Measurements from ENCODE around the gene SCYGR8.
"Not testable (repeated sequence)": the region's sequence is repeated elsewhere in the genome, so short reads cannot be mapped to it uniquely, and the experiment has no call there.

SCYGR8 gene, protein sequence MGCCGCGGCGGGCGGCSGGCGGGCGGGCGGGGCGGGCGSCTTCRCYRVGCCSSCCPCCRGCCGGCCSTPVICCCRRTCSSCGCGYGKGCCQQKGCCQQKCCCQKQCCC

GRCh38 chr2:227745594-227745993, at the start of gene SCYGR8:
Gene SCYGR8, plus strand, starts transcription at chr2:227745894. Its CDS starts 0 bp downstream, at chr2:227745894.
- no peak for DNase-seq (ENCODE audit: low read depth in 2 of 2)

DNA sequence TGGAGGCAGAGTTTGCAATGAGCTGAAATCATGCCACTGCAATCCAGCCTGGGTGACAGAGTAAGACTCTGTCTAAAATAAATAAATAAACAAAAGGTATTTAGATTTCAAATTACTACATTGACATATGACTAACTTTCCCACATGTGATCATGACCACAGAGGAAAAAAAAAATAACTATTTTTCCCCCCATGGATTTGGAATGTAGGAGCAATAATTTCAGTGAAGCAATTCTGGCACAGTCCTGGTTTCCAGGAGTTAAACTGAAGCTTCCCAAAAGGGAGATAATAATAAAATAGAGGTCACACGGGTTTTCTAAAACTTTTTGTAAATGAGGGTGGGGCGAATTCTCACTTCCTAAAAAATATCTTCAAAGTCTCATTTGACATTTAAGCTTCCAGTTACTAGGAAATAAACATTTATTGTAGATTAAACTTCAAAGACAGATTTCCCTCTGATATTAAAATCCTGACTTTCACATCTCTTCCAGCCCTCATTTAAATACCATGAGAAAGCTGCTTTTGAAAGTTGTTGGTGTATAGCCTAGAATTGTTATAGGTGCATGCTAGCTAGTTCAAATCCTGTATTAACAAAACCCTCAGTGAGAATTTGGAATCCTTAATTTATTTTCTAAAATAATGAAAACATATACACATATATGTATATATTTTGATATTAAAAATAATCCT, 48.6 kb upstream of the SCYGR8 start:
- DNase-seq (ENCODE audit: low read depth in 2 of 2), result no peak

GRCh38 chr2:227701556-227701955, 44.1 kb upstream of the SCYGR8 start:
- DNase-seq (ENCODE audit: low read depth in 2 of 2), result no peak

GRCh38 chr2:227703280-227703732, 42.4 kb upstream of the SCYGR8 start:
- no peak for DNase-seq (ENCODE audit: low read depth in 2 of 2)

DNA sequence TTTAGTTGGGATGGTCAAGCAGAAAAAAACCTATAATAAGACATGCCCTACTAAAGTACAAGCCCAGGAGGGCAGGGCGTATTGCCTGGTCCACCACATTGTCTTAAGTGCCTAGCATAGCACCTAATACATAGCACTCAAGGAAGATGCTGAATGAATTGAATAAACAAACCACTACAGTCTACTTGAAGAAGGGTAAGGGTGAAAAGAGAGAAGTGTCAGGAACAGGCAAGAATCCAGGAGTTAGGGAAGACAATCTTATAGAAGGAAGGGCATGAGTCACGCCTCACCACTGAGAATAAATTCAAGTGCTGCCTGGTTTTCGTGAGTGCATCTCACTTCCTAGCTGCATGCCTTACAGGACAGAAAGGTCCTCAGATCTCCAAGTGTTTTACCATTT, 41.7 kb upstream of the SCYGR8 start:
- DNase-seq (ENCODE audit: low read depth in 2 of 2), result no peak

DNA sequence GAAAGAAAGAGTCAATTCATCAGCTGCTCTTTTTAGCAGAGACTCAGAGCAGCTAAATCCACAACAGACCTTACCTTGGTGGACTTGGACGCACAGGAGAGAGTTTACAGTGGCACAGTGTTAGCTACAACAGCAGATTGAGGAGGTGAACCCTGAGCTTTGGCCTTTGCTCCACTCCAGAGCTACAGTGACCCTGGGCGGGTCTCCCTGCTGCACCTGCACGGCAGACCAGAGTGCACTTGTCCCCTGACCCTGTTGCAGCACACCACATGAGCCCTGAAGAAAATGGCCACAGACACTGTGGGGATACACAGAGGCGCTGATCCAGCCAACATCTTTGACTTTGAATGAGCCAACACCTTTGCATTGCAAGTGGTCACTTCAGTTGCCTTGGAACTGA, 38.8 kb upstream of the SCYGR8 start:
- no peak for DNase-seq (ENCODE audit: low read depth in 2 of 2)

GRCh38 chr2:227707390-227707789, 38.3 kb upstream of the SCYGR8 start:
- DNase-seq (ENCODE audit: low read depth in 2 of 2), result no peak

DNA sequence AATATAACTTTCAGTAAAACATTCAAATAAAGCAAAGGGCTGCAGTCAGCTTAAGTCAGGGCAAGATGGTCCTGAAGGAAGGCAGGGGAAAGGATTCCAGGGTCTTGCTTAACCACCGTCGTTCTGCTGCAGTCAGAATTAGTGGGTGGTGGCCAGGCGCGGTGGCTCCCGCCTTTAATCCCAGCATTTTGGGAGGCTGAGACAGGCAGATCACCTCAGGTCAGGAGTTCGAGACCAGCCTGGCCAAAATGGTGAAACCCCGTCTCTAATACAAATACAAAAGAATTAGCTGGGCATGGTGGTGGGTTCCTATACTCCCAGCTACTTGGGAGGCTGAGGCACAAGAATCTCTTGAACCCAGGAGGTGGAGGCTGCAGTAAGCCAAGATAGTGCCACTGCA, 34.7 kb upstream of the SCYGR8 start:
- DNase-seq (ENCODE audit: low read depth in 2 of 2), result no peak

DNA sequence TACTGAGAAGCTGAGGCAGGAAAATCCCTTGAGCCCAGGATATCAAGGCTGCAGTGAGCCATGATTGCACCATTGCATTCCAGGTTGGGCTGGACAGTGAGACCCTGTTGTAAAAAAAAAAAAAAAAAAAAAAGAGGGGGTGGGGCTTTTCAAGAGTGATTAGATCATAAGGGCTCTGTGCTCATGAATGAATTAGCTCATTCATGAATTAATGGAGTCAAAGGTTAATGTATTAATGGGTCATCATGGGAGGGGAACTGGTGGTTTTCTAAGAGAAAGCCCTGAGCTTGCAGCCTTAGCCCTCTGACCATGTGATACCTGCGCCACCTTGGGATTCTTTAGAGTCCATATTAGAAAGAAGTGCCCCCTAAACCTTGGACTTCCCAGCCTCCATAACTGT, 32.4 kb upstream of the SCYGR8 start:
- no peak for DNase-seq (ENCODE audit: low read depth in 2 of 2)

DNA sequence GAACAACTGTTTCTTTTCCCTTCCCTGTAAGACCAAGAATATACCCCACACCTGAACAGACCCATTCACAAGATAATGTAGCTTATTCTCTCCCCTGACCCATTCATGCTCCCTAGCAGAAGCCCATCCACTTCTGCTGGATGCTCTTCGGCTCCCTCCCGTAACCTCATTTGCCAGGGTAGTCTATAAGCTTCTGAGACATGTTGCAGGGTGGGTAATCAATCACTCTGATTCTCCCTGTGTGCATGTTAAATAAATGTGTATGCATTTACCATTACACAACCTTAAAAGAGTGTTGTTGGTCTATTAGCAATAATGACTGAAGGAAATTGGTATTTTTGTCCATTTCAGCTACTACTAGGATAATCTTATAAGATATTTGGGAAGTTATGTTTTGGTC, 29.2 kb upstream of the SCYGR8 start:
- DNase-seq (ENCODE audit: low read depth in 2 of 2), result no peak

GRCh38 chr2:227717687-227718567, 27.8 kb upstream of the SCYGR8 start, which contains the start of gene SLC19A3:
Gene SLC19A3, minus strand, starts transcription at chr2:227718028. Its CDS starts 15,710 bp downstream, at chr2:227702318.
- peak; percentile 2 to 8 for DNase-seq (ENCODE audit: low read depth in 2 of 2)

DNA sequence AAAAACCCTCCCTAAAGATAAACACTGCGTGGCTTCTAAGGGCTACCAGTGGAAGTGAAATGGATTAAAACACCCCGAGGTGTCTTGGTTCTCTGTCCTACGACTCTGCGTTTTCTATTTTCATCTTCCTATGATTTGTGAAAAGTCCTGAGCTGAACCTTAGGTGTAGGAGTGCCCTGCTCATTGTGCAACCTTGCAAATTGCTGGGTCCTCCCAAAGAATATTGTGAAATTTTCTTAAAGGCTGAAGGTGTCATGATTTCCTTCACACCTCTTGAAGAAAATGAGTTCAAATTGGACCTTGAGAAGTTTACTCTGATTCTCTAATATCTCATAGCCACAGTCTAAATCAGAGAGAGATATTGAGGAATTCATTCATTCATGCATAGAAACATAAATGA, 26.1 kb upstream of the SCYGR8 start:
- no peak for DNase-seq (ENCODE audit: low read depth in 2 of 2)

- no peak for DNase-seq (ENCODE audit: low read depth in 2 of 2)
Observed at GRCh38 chr2:227720680-227721079, 25.0 kb upstream of the SCYGR8 start.

- not testable (repeated sequence) for DNase-seq (ENCODE audit: low read depth in 2 of 2)
Observed at GRCh38 chr2:227722821-227723220, 22.9 kb upstream of the SCYGR8 start.

- DNase-seq (ENCODE audit: low read depth in 2 of 2), result no peak
Observed at GRCh38 chr2:227724394-227725039, 21.2 kb upstream of the SCYGR8 start, which contains the start of gene SCYGR6. Gene SCYGR6, minus strand, starts transcription at chr2:227724757. Its CDS starts 0 bp downstream, at chr2:227724757.

GRCh38 chr2:227728035-227728434, 17.7 kb upstream of the SCYGR8 start, which contains the start of gene SCYGR7:
Gene SCYGR7, plus strand, starts transcription at chr2:227728335. Its CDS starts 0 bp downstream, at chr2:227728335.
- DNase-seq (ENCODE audit: low read depth in 2 of 2), result no peak

- no peak for DNase-seq (ENCODE audit: low read depth in 2 of 2)
Observed at GRCh38 chr2:227739351-227739750, 6.3 kb upstream of the SCYGR8 start.

DNA sequence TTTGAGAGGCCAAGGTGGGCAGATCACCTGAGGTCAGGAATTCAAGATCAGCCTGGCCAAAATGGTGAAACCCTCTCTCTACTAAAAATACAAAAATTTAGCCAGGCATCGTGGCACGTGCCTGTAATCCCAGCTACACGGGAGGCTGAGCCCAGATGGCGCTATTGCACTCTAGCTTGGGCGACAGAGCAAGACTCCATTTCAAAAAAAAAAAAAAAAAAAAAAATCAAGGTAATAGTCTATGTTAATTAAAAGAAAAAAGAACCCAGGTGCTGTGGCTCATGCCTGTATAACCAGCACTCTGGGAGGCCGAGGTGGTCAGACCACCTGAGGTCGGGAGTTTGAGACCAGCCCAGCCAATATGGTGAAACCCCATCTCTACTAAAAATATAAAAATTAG, 5.0 kb upstream of the SCYGR8 start:
- not testable (repeated sequence) for DNase-seq (ENCODE audit: low read depth in 2 of 2)

DNA sequence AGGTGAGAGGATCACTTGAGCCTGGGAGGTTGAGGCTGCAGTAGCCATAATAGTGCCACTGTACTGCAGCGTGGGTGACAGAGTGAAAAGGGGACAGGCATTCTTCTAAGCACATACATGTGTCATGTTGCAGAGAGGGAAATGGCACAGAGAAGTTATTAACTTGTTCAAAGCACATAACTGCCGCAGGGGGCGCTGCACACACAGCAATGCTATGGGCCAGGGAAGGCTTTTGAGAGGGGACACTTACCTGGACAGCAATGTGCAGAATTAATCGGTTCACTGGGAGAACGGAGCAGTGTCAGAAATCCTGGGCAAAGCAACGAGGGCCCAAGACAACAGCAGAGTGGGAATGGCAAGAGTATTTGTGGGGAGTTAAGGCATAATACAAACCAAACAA, 2.4 kb downstream of the SCYGR8 start:
- DNase-seq (ENCODE audit: low read depth in 2 of 2), result no peak

- not testable (repeated sequence) for DNase-seq (ENCODE audit: low read depth in 2 of 2)
Observed at GRCh38 chr2:227756261-227756660, 10.6 kb downstream of the SCYGR8 start.

DNA sequence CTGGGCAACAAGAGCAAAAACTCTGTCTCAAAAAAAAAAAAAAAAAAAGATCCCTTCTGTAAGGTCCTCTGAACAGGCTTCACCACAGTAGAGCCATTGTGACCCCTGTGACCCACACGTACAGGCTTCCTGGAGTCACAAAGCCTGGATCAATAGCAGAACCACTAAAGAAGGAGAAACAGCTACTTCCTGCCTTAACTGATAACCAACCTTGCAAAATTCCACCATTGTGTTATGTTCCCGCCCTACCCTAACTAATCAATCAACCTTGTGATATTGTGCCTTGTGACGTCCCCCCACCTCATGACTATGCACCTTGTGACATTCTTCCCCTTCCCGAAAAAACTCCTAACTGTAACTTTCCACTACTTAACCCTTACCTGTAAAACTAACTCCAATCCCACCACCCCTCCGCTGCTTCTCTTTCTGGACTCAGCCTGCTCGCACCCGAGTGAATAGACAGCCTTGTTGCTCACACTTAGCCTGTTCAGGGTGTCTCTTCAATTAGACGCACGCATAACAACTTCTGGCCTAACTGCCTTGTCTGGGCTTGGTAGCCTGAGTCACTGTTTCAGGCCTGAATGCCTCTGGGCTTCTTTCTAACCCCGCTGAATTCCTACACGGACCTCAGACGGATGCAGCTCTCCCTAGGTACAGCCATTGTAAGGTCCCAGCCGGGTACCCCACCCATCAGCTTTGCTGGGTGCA, 13.9 kb downstream of the SCYGR8 start:
- no peak for DNase-seq (ENCODE audit: low read depth in 2 of 2)
